GM23338 (cell line): ENCODE results near the gene ATP8A2. TPM values are rescaled to one million over a fixed set of nuclear protein-coding genes. Genes with fewer than 3 reads are reported as not detected.

Experiments used
- ATAC-seq: fragments of 200-7000 bp; cut with Tn5 transposase; 3 replicates; pipeline ENCODE4 v1.9.1; 2020
- DNase-seq: peaks from one replicate; pipeline ENCODE4 v3.0.0-alpha.2; 2015; ENCODE audit warnings: low spot score
- H2AFZ ChIP-seq: fragments of 200-600 bp; sonication (generic); 2 replicates; pipeline ENCODE4 v1.8.0; 2016; ENCODE audit warnings: antibody characterized with exemption, mild to moderate bottlenecking, moderate library complexity
- H3F3A ChIP-seq: fragments of 200-600 bp; sonication (generic); replicated peaks from 2 replicates; pipeline ENCODE4 v1.8.0; 2017; ENCODE audit warnings: antibody characterized with exemption, mixed run types, low read depth
- H3K27ac ChIP-seq: fragments of 200-600 bp; sonication (generic); 2 replicates; pipeline ENCODE4 v1.6.1; 2016; ENCODE audit warnings: low read depth
- H3K27me3 ChIP-seq: fragments of 200-600 bp; sonication (generic); 2 replicates; pipeline ENCODE4 v1.8.0; 2016; ENCODE audit warnings: mild to moderate bottlenecking, mixed run types, moderate library complexity; ENCODE audit not compliant: insufficient read depth
- H3K36me3 ChIP-seq: fragments of 200-600 bp; sonication (generic); 2 replicates; pipeline ENCODE4 v1.8.0; 2016; ENCODE audit warnings: mild to moderate bottlenecking; ENCODE audit not compliant: insufficient read depth
- H3K4me1 ChIP-seq: fragments of 200-600 bp; sonication (generic); 2 replicates; pipeline ENCODE4 v1.8.0; 2016; ENCODE audit warnings: mild to moderate bottlenecking, moderate library complexity; ENCODE audit not compliant: insufficient read depth
- H3K4me2 ChIP-seq: fragments of 200-600 bp; sonication (generic); 2 replicates; pipeline ENCODE4 v1.7.1; 2017; ENCODE audit warnings: mixed run types
- H3K4me3 ChIP-seq: fragments of 200-600 bp; sonication (generic); 2 replicates; pipeline ENCODE4 v1.6.1; 2016; ENCODE audit warnings: mixed run types
- H3K79me2 ChIP-seq: fragments of 200-600 bp; sonication (generic); replicated peaks from 2 replicates; pipeline ENCODE4 v1.8.0; 2017; ENCODE audit warnings: mild to moderate bottlenecking; ENCODE audit not compliant: insufficient read depth
- H3K9me2 ChIP-seq: fragments of 200-600 bp; sonication (generic); 2 replicates; pipeline ENCODE4 v1.8.0; 2017; ENCODE audit not compliant: insufficient read depth
- H4K20me1 ChIP-seq: fragments of 200-600 bp; sonication (generic); replicated peaks from 2 replicates; pipeline ENCODE4 v1.8.0; 2017; ENCODE audit warnings: mild to moderate bottlenecking; ENCODE audit not compliant: insufficient read depth
- H3K27ac Mint-ChIP-seq: 2 replicates; pipeline ENCODE4 v1.8.0; 2020; ENCODE audit warnings: inconsistent platforms, mild to moderate bottlenecking, moderate library complexity, mixed read lengths
- H3K27me3 Mint-ChIP-seq: 3 replicates; pipeline ENCODE4 v1.8.0; 2022; ENCODE audit warnings: low read depth, mild to moderate bottlenecking, moderate library complexity, mixed read lengths, inconsistent platforms; ENCODE audit not compliant: insufficient read depth, poor library complexity
- H3K36me3 Mint-ChIP-seq: 3 replicates; pipeline ENCODE4 v1.8.0; 2021; ENCODE audit warnings: low read depth, mild to moderate bottlenecking, inconsistent platforms, moderate library complexity, mixed read lengths
- H3K4me1 Mint-ChIP-seq: 3 replicates; pipeline ENCODE4 v1.8.0; 2020; ENCODE audit warnings: mild to moderate bottlenecking, inconsistent platforms, mixed read lengths
- H3K4me3 Mint-ChIP-seq: 3 replicates; pipeline ENCODE4 v1.8.0; 2021; ENCODE audit warnings: moderate library complexity, mild to moderate bottlenecking, inconsistent platforms, mixed read lengths
- H3K9me3 Mint-ChIP-seq: 3 replicates; pipeline ENCODE4 v1.8.0; 2020; ENCODE audit warnings: moderate library complexity, mild to moderate bottlenecking, inconsistent platforms, mixed read lengths
- CREB1 ChIP-seq: fragments of 250-450 bp; sonication (Bioruptor Pico); IDR thresholded peaks from 2 replicates; pipeline ENCODE4 v1.5.0; 2020; ENCODE audit warnings: low read depth, mild to moderate bottlenecking, moderate library complexity
- EZH2 ChIP-seq: fragments of 200-600 bp; sonication (generic); IDR thresholded peaks from one replicate; pipeline ENCODE4 v1.8.0; 2017; ENCODE audit warnings: antibody characterized with exemption, mild to moderate bottlenecking, low read depth; ENCODE audit not compliant: unreplicated experiment
- EZH2phosphoT487 ChIP-seq: fragments of 200-600 bp; sonication (generic); IDR thresholded peaks from one replicate; pipeline ENCODE4 v1.8.1; 2018; ENCODE audit warnings: antibody characterized with exemption; ENCODE audit not compliant: unreplicated experiment
- JUNB ChIP-seq: IDR thresholded peaks from one replicate; pipeline ENCODE4 v1.6.1; 2016; ENCODE audit warnings: antibody characterized with exemption; ENCODE audit not compliant: unreplicated experiment
- NANOG ChIP-seq: IDR thresholded peaks from 2 replicates; pipeline ENCODE4 v1.6.1; 2016; ENCODE audit warnings: antibody characterized with exemption, borderline replicate concordance
- POLR2AphosphoS5 ChIP-seq: IDR thresholded peaks from 2 replicates; pipeline ENCODE4 v1.6.1; 2016; ENCODE audit warnings: antibody characterized with exemption, low read depth
- STAT1 ChIP-seq: IDR thresholded peaks from one replicate; pipeline ENCODE4 v1.6.1; 2016; ENCODE audit warnings: antibody characterized with exemption; ENCODE audit not compliant: unreplicated experiment
- ZNF114 ChIP-seq: fragments of 250-450 bp; sonication (Bioruptor Pico); IDR thresholded peaks from 2 replicates; pipeline ENCODE4 v1.5.0; 2020; ENCODE audit warnings: mild to moderate bottlenecking, moderate library complexity
- ZNF331 ChIP-seq: fragments of 250-450 bp; sonication (Bioruptor Pico); IDR thresholded peaks from 2 replicates; pipeline ENCODE4 v1.5.0; 2020; ENCODE audit warnings: low read depth, mild to moderate bottlenecking, moderate library complexity
- polyA plus RNA-seq: library from polyadenylated mRNA; unstranded; fragments of >200 nt; fragmentation: Nextera tagmentation; extraction: Ambion mirVana; gene quantifications from 2 replicates; pipeline ENCODE4 v1.2.1, GENCODE V29; 2016
- total RNA-seq: library from RNA; depleted of rRNA; stranded (reverse); fragments of >200 nt; shearing (Covaris generic); gene quantifications from 2 replicates; pipeline ENCODE4 v1.2.3, GENCODE V29; 2014
- TF ChIP-seq, protein P1 (sequence below): IDR thresholded peaks from 2 replicates; pipeline ENCODE4 v1.6.1; 2016; ENCODE audit warnings: antibody characterized with exemption
- TF ChIP-seq, protein P2 (sequence below): fragments of 250-450 bp; sonication (Bioruptor Pico); IDR thresholded peaks from 2 replicates; pipeline ENCODE4 v1.5.0; 2020; ENCODE audit warnings: mild to moderate bottlenecking, moderate library complexity
- TF ChIP-seq, protein P3 (sequence below): IDR thresholded peaks from one replicate; pipeline ENCODE4 v1.6.1; 2018; ENCODE audit warnings: antibody characterized with exemption; ENCODE audit not compliant: unreplicated experiment
- TF ChIP-seq, protein P4 (sequence below), 2 experiments: fragments of 200-600 bp in 1 of 2; sonication (generic) in 1 of 2; conservative IDR thresholded peaks; 2 replicates each; pipeline versions ENCODE4 v1.5.1 to v1.6.1; 2016 to 2017; ENCODE audit warnings: antibody characterized with exemption in 2 of 2, low read depth in 2 of 2, mild to moderate bottlenecking in 2 of 2, moderate library complexity in 1 of 2

The ATP8A2 gene
- total and polyA plus RNA-seq, 2 experiments from 2014 or later, result 5.7 to 8.8 TPM

DNA sequence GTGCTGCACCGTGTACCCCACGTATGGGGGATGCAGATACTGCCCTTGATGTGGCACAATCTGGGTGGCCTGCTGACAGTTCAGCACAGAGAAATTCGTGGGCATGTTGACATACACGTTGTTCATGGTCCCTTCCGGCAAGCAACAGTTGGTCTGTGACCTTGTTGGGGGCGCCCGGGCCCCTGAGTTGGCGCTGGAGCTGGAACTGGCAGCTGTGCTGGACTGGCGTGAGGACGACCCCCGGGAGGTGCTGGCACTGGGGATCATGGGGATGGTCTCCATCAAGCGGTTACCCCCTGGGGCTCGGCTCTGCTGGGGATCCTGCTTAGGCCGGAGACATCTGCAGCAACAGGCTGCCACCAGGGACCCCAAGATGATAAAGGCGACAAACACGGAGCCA lies 674.9 kb downstream of the ATP8A2 start (continued):
- TF ChIP-seq, protein P1, sequence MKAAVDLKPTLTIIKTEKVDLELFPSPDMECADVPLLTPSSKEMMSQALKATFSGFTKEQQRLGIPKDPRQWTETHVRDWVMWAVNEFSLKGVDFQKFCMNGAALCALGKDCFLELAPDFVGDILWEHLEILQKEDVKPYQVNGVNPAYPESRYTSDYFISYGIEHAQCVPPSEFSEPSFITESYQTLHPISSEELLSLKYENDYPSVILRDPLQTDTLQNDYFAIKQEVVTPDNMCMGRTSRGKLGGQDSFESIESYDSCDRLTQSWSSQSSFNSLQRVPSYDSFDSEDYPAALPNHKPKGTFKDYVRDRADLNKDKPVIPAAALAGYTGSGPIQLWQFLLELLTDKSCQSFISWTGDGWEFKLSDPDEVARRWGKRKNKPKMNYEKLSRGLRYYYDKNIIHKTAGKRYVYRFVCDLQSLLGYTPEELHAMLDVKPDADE, result no peak

DNA sequence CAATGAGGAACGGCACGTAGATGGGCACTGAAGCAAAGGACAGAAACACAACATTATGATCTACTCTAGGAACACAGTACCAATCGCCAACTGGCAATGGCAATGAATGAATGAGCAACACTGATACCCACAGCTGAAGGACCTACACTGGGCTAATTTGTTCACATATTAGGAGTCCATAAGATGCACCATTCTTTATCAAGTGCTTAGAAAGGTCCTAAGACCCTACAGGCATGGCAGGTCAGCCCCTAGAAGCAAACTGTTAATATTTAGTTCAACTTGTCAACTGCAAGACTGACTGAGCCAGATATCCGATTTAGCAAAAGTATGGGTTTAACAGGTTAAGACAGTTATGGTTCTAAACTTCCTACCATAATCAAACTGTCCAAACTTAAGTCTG lies 675.3 kb downstream of the ATP8A2 start:
- ATAC-seq, result no peak
- Histone ChIP-seq H2AFZ (no peak overlapping the region), H3K4me3 (no peak overlapping the region)
- TF ChIP-seq, protein P2, sequence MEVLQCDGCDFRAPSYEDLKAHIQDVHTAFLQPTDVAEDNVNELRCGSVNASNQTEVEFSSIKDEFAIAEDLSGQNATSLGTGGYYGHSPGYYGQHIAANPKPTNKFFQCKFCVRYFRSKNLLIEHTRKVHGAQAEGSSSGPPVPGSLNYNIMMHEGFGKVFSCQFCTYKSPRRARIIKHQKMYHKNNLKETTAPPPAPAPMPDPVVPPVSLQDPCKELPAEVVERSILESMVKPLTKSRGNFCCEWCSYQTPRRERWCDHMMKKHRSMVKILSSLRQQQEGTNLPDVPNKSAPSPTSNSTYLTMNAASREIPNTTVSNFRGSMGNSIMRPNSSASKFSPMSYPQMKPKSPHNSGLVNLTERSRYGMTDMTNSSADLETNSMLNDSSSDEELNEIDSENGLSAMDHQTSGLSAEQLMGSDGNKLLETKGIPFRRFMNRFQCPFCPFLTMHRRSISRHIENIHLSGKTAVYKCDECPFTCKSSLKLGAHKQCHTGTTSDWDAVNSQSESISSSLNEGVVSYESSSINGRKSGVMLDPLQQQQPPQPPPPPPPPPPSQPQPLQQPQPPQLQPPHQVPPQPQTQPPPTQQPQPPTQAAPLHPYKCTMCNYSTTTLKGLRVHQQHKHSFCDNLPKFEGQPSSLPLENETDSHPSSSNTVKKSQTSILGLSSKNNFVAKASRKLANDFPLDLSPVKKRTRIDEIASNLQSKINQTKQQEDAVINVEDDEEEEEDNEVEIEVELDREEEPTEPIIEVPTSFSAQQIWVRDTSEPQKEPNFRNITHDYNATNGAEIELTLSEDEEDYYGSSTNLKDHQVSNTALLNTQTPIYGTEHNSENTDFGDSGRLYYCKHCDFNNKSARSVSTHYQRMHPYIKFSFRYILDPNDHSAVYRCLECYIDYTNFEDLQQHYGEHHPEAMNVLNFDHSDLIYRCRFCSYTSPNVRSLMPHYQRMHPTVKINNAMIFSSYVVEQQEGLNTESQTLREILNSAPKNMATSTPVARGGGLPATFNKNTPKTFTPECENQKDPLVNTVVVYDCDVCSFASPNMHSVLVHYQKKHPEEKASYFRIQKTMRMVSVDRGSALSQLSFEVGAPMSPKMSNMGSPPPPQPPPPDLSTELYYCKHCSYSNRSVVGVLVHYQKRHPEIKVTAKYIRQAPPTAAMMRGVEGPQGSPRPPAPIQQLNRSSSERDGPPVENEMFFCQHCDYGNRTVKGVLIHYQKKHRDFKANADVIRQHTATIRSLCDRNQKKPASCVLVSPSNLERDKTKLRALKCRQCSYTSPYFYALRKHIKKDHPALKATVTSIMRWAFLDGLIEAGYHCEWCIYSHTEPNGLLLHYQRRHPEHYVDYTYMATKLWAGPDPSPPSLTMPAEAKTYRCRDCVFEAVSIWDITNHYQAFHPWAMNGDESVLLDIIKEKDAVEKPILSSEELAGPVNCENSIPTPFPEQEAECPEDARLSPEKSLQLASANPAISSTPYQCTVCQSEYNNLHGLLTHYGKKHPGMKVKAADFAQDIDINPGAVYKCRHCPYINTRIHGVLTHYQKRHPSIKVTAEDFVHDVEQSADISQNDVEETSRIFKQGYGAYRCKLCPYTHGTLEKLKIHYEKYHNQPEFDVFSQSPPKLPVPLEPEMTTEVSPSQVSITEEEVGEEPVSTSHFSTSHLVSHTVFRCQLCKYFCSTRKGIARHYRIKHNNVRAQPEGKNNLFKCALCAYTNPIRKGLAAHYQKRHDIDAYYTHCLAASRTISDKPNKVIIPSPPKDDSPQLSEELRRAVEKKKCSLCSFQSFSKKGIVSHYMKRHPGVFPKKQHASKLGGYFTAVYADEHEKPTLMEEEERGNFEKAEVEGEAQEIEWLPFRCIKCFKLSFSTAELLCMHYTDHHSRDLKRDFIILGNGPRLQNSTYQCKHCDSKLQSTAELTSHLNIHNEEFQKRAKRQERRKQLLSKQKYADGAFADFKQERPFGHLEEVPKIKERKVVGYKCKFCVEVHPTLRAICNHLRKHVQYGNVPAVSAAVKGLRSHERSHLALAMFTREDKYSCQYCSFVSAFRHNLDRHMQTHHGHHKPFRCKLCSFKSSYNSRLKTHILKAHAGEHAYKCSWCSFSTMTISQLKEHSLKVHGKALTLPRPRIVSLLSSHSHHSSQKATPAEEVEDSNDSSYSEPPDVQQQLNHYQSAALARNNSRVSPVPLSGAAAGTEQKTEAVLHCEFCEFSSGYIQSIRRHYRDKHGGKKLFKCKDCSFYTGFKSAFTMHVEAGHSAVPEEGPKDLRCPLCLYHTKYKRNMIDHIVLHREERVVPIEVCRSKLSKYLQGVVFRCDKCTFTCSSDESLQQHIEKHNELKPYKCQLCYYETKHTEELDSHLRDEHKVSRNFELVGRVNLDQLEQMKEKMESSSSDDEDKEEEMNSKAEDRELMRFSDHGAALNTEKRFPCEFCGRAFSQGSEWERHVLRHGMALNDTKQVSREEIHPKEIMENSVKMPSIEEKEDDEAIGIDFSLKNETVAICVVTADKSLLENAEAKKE (CRISPR knock-in tag), result no peak
- TF ChIP-seq, protein P3, sequence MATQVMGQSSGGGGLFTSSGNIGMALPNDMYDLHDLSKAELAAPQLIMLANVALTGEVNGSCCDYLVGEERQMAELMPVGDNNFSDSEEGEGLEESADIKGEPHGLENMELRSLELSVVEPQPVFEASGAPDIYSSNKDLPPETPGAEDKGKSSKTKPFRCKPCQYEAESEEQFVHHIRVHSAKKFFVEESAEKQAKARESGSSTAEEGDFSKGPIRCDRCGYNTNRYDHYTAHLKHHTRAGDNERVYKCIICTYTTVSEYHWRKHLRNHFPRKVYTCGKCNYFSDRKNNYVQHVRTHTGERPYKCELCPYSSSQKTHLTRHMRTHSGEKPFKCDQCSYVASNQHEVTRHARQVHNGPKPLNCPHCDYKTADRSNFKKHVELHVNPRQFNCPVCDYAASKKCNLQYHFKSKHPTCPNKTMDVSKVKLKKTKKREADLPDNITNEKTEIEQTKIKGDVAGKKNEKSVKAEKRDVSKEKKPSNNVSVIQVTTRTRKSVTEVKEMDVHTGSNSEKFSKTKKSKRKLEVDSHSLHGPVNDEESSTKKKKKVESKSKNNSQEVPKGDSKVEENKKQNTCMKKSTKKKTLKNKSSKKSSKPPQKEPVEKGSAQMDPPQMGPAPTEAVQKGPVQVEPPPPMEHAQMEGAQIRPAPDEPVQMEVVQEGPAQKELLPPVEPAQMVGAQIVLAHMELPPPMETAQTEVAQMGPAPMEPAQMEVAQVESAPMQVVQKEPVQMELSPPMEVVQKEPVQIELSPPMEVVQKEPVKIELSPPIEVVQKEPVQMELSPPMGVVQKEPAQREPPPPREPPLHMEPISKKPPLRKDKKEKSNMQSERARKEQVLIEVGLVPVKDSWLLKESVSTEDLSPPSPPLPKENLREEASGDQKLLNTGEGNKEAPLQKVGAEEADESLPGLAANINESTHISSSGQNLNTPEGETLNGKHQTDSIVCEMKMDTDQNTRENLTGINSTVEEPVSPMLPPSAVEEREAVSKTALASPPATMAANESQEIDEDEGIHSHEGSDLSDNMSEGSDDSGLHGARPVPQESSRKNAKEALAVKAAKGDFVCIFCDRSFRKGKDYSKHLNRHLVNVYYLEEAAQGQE, result no peak
- TF ChIP-seq EZH2 (no peak), ZNF331 (CRISPR knock-in tag) (no peak), JUNB (no peak), POLR2AphosphoS5 (no peak), ZNF114 (no peak), CREB1 (CRISPR knock-in tag) (no peak), NANOG (no peak), STAT1 (no peak), EZH2phosphoT487 (no peak)
- TF ChIP-seq, protein P4, sequence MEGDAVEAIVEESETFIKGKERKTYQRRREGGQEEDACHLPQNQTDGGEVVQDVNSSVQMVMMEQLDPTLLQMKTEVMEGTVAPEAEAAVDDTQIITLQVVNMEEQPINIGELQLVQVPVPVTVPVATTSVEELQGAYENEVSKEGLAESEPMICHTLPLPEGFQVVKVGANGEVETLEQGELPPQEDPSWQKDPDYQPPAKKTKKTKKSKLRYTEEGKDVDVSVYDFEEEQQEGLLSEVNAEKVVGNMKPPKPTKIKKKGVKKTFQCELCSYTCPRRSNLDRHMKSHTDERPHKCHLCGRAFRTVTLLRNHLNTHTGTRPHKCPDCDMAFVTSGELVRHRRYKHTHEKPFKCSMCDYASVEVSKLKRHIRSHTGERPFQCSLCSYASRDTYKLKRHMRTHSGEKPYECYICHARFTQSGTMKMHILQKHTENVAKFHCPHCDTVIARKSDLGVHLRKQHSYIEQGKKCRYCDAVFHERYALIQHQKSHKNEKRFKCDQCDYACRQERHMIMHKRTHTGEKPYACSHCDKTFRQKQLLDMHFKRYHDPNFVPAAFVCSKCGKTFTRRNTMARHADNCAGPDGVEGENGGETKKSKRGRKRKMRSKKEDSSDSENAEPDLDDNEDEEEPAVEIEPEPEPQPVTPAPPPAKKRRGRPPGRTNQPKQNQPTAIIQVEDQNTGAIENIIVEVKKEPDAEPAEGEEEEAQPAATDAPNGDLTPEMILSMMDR (conservative IDR thresholded peaks at IDR 0.05; ENCODE audit: low read depth in 2 of 2), result no peak

More for the DNA sequence above, 675.3 kb downstream of the ATP8A2 start:
- Histone ChIP-seq H3K36me3 (no peaks in the 10 kb centered on the region), H4K20me1 (peaks cover 3% of the 10 kb centered on the region; the same call in 1 of the 2 replicates), H3K27ac (no peak overlapping the region), H3K9me2 (no peaks in the 10 kb centered on the region), H3K79me2 (no peaks in the 10 kb centered on the region; the same call in 1 of the 2 replicates), H3K4me2 (no peak overlapping the region), H3F3A (no peaks in the 10 kb centered on the region), H3K27me3 (peaks cover 42% of the 10 kb centered on the region), H3K4me1 (peaks cover 15% of the 10 kb centered on the region)
- Mint-ChIP-seq H3K4me3 (no peak overlapping the region), H3K27me3 (peaks cover 20% of the 10 kb centered on the region), H3K4me1 (peaks cover 17% of the 10 kb centered on the region), H3K9me3 (no peaks in the 10 kb centered on the region), H3K36me3 (peaks cover 35% of the 10 kb centered on the region), H3K27ac (no peak overlapping the region)
- no peak for DNase-seq
